Measurements from ENCODE around the gene OR52I2.

OR52I2 gene

DNA sequence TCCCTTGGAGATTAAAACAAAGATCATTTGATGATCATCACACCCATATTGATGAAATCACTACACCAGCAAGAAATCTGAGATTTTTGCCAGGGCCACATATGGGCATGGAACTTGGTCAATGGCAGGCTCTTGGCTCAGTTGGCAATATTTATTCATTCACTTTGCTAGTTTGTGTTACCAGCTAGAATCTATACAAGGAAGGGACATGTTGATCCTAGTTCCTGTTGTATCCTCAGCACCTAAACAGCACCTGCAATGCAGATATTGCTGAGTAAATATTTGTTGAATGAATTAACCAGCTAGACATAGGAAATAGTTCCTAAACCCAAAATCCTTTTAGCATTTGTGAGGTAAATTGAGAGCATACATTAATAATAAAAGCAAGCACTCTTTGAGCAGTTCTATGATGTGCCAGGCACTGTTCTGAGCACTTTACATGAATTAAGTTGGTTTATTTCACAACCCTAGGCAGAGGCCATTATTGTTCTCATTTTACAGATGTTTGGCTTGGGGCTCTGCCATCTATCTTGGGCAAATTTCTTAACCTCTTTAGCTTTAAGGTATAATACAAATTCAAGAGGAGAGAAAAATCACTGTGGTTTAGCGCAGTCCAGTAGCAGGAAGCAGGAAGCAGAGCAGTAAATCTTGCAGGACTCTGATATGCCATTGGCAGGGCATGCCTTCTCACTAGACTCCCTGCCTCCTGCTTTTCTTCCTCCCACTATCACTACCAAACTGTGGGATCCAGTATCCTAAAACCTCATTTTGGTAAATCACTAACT is 24.9 kb downstream of the OR52I2 start:
- TF ChIP-seq TAF1 (IDR thresholded peaks at IDR 0.05; ENCODE audit: low read depth, low read length) (no peak), SPI1 (IDR thresholded peaks at IDR 0.05; ENCODE audit: low read depth, low read length) (no peak), POLR2A (IDR thresholded peaks at IDR 0.05; ENCODE audit: low read depth, low read length) (no peak), PAX5 (IDR thresholded peaks at IDR 0.05; ENCODE audit: insufficient read depth, low read length, severe bottlenecking) (no peak), POU2F2 (IDR thresholded peaks at IDR 0.05; ENCODE audit: low read depth, low read length) (no peak), POLR2AphosphoS5 (IDR thresholded peaks at IDR 0.05; ENCODE audit: low read depth, low read length) (no peak)
- FAIRE-seq (no peak), DNase-seq (ENCODE audit: insufficient read length, low spot score) (no peak)

GRCh38 chr11:4607096-4607495 is 25.6 kb downstream of the OR52I2 start:
- TF ChIP-seq PAX5 (IDR thresholded peaks at IDR 0.05; ENCODE audit: insufficient read depth, low read length, severe bottlenecking) (no peak), POLR2AphosphoS5 (IDR thresholded peaks at IDR 0.05; ENCODE audit: low read depth, low read length) (no peak), TAF1 (IDR thresholded peaks at IDR 0.05; ENCODE audit: low read depth, low read length) (no peak), POU2F2 (IDR thresholded peaks at IDR 0.05; ENCODE audit: low read depth, low read length) (no peak), POLR2A (IDR thresholded peaks at IDR 0.05; ENCODE audit: low read depth, low read length) (no peak), SPI1 (IDR thresholded peaks at IDR 0.05; ENCODE audit: low read depth, low read length) (no peak)
- no peak for DNase-seq (ENCODE audit: insufficient read length, low spot score)
- FAIRE-seq: peak; percentile 82

DNA sequence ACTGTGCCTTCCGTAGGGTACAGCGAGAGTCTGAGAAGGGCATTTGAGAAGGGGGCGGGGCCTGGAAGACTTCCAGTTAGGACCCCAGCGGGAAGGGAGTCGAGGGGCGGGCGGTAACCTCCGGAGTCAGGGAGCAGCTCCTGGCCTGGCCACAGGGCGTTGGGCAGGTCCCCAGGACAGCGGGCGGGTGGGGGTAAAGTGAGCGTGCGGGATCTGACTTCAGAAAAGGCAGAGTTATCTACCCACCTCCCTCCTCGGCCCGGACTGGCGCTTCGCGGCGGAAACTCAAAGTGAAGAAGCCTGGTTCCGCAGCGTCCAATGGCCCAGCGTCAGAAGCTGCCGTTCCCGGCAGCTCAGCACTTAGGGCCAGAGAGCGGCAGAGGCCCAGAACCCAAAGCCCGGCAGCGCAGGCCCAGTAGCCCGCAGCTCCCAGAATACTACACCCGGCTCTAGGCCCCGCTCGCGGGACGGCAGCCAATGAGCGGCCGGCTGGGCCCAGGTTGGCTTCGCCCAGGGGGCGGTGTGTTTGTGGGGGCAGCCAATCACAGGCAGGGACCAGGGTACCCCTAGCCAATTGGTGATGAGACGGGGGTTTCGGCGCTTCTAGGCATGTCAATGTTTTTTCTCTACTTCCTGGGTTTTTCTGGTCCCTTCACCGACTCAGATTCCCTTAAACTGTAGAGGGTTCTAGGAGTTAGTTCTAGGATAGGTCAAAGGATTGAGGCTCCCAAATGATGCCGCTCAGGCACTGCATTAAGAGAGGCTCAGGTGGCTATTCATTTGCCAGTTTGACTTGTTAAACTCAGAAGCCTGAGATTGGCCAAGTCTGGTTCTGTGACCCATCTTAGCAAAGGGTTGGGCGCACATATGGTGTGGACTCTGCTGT is 26.5 kb downstream of the OR52I2 start, which contains the start of gene TRIM68:
TRIM68 (minus strand) TSS at position 451 of the 886 bp plus-strand sequence. CDS start 2,727 bp downstream, outside the sequence.
- peak; percentile 99 for FAIRE-seq
- peak; percentile 88 for DNase-seq (ENCODE audit: insufficient read length, low spot score)
- TF ChIP-seq POLR2A (IDR thresholded peaks at IDR 0.05; ENCODE audit: low read depth, low read length): peak; percentile 75
- peak; percentile 74 for TF ChIP-seq POLR2AphosphoS5 (IDR thresholded peaks at IDR 0.05; ENCODE audit: low read depth, low read length)
- TF ChIP-seq POU2F2 (IDR thresholded peaks at IDR 0.05; ENCODE audit: low read depth, low read length): 0 out of 2 replicates have a peak, but pooled peaks have one; percentile 11
- TF ChIP-seq TAF1 (IDR thresholded peaks at IDR 0.05; ENCODE audit: low read depth, low read length): 0 out of 2 replicates have a peak, but pooled peaks have one; percentile 31
- no peak for TF ChIP-seq PAX5 (IDR thresholded peaks at IDR 0.05; ENCODE audit: insufficient read depth, low read length, severe bottlenecking)

GRCh38 chr11:4610258-4610935 is 28.9 kb downstream of the OR52I2 start:
- no peak for DNase-seq (ENCODE audit: insufficient read length, low spot score)
- peak; percentile 74 for FAIRE-seq
- TF ChIP-seq POLR2AphosphoS5 (IDR thresholded peaks at IDR 0.05; ENCODE audit: low read depth, low read length): no peak
- TF ChIP-seq SPI1 (IDR thresholded peaks at IDR 0.05; ENCODE audit: low read depth, low read length): peak; percentile 72

GRCh38 chr11:4611986-4612385 is 30.4 kb downstream of the OR52I2 start:
- FAIRE-seq (no peak), DNase-seq (ENCODE audit: insufficient read length, low spot score) (no peak)
- TF ChIP-seq POU2F2 (IDR thresholded peaks at IDR 0.05; ENCODE audit: low read depth, low read length) (no peak), POLR2AphosphoS5 (IDR thresholded peaks at IDR 0.05; ENCODE audit: low read depth, low read length) (no peak), PAX5 (IDR thresholded peaks at IDR 0.05; ENCODE audit: insufficient read depth, low read length, severe bottlenecking) (no peak), TAF1 (IDR thresholded peaks at IDR 0.05; ENCODE audit: low read depth, low read length) (no peak), POLR2A (IDR thresholded peaks at IDR 0.05; ENCODE audit: low read depth, low read length) (no peak), SPI1 (IDR thresholded peaks at IDR 0.05; ENCODE audit: low read depth, low read length) (no peak)

DNA sequence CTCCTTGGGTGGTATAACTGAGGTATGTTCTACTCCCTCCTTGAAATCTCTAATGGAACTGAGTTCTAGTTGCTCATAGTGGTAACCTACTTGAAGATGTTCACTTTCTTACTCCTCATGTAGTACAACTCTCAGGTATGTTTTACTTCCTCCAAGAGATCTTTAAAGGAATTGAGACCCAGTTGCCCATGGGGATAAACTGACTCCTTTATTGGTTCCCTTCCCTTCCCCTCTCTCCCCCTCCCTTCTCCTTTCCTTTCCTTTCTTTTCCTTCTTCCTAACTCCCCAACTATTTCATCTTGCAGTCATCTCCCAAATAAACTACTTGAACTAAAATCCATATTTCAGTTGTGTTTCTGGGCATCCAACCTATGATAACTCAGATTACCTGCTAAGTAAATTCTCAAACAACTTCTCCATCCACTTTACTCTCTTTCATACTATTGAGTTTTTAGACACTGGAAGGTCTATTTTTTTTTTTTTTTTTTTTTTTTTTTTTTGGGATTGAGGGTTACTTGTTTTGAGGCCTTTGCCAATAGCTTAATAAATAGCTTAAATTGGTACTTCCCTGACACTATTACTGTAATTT is 34.4 kb downstream of the OR52I2 start:
- TF ChIP-seq POLR2A (IDR thresholded peaks at IDR 0.05; ENCODE audit: low read depth, low read length) (no peak), TAF1 (IDR thresholded peaks at IDR 0.05; ENCODE audit: low read depth, low read length) (no peak), POLR2AphosphoS5 (IDR thresholded peaks at IDR 0.05; ENCODE audit: low read depth, low read length) (no peak), POU2F2 (IDR thresholded peaks at IDR 0.05; ENCODE audit: low read depth, low read length) (no peak), SPI1 (IDR thresholded peaks at IDR 0.05; ENCODE audit: low read depth, low read length) (no peak), PAX5 (IDR thresholded peaks at IDR 0.05; ENCODE audit: insufficient read depth, low read length, severe bottlenecking) (no peak)
- no peak for FAIRE-seq
- no peak for DNase-seq (ENCODE audit: insufficient read length, low spot score)

GRCh38 chr11:4619514-4619913 is 38.0 kb downstream of the OR52I2 start:
- FAIRE-seq (no peak), DNase-seq (ENCODE audit: insufficient read length, low spot score) (no peak)
- TF ChIP-seq PAX5 (IDR thresholded peaks at IDR 0.05; ENCODE audit: insufficient read depth, low read length, severe bottlenecking): no peak
- no peak for TF ChIP-seq POLR2A (IDR thresholded peaks at IDR 0.05; ENCODE audit: low read depth, low read length)
- TF ChIP-seq TAF1 (IDR thresholded peaks at IDR 0.05; ENCODE audit: low read depth, low read length): no peak
- TF ChIP-seq POU2F2 (IDR thresholded peaks at IDR 0.05; ENCODE audit: low read depth, low read length): no peak
- no peak for TF ChIP-seq POLR2AphosphoS5 (IDR thresholded peaks at IDR 0.05; ENCODE audit: low read depth, low read length)
- TF ChIP-seq SPI1 (IDR thresholded peaks at IDR 0.05; ENCODE audit: low read depth, low read length): no peak

- FAIRE-seq (peak; percentile 87), DNase-seq (ENCODE audit: insufficient read length, low spot score) (no peak)
- no peak for TF ChIP-seq SPI1 (IDR thresholded peaks at IDR 0.05; ENCODE audit: low read depth, low read length)
- no peak for TF ChIP-seq POLR2A (IDR thresholded peaks at IDR 0.05; ENCODE audit: low read depth, low read length)
- no peak for TF ChIP-seq POLR2AphosphoS5 (IDR thresholded peaks at IDR 0.05; ENCODE audit: low read depth, low read length)
- TF ChIP-seq PAX5 (IDR thresholded peaks at IDR 0.05; ENCODE audit: insufficient read depth, low read length, severe bottlenecking): no peak
- TF ChIP-seq POU2F2 (IDR thresholded peaks at IDR 0.05; ENCODE audit: low read depth, low read length): no peak
- no peak for TF ChIP-seq TAF1 (IDR thresholded peaks at IDR 0.05; ENCODE audit: low read depth, low read length)
These were observed 44.9 kb downstream of the OR52I2 start for GRCh38 chr11:4626207-4627099.
